Thyroid gland (tissue), 4 donors: ENCODE results near the gene NUP58. TPM values are rescaled to one million over a fixed set of nuclear protein-coding genes. Genes with fewer than 3 reads are reported as not detected.

Experiments used
- DNase-seq, 2 donors: peaks; one replicate each; pipeline ENCODE4 v3.0.0-alpha.2; 2019
- H3K27ac ChIP-seq, 3 donors: fragments of 200-600 bp; sonication (generic); 1 replicate in 2 of 3; 2 replicates in 1 of 3; pipeline ENCODE4 v1.5.1; 2016 to 2019; ENCODE audit warnings: mild to moderate bottlenecking in 1 of 3, moderate library complexity in 1 of 3
- H3K27me3 ChIP-seq: fragments of 200-600 bp; sonication (generic); one replicate; pipeline ENCODE4 v1.5.1; 2019
- H3K36me3 ChIP-seq, 2 donors: fragments of 200-600 bp; sonication (generic); one replicate each; pipeline ENCODE4 v1.5.1; 2016 to 2019
- H3K4me1 ChIP-seq, 2 donors: fragments of 200-600 bp; sonication (generic); one replicate each; pipeline ENCODE4 v1.5.1; 2017 to 2019
- H3K4me3 ChIP-seq, 3 donors: fragments of 200-600 bp; sonication (generic); replicated peaks in 1 of 3; 1 replicate in 2 of 3; 2 replicates in 1 of 3; pipeline ENCODE4 v1.5.1; 2016; ENCODE audit warnings: mild to moderate bottlenecking in 1 of 3
- H3K9me3 ChIP-seq: fragments of 200-600 bp; sonication (generic); one replicate; pipeline ENCODE4 v1.5.1; 2017
- CTCF ChIP-seq, 6 experiments: fragments of 200-600 bp in 3 of 6; fragments of 450-650 bp in 3 of 6; sonication (generic) in 3 of 6; IDR thresholded peaks; one replicate each; pipeline ENCODE4 v1.5.1; 2016 to 2019; ENCODE audit warnings: antibody characterized with exemption in 6 of 6, mild to moderate bottlenecking in 2 of 6, inconsistent platforms in 1 of 6, moderate library complexity in 1 of 6
- POLR2A ChIP-seq, 2 donors: fragments of 450-650 bp; IDR thresholded peaks; one replicate each; pipeline ENCODE4 v1.6.1; 2017; ENCODE audit warnings: antibody characterized with exemption in 2 of 2, mild to moderate bottlenecking in 2 of 2, moderate library complexity in 1 of 2
- whole genome bisulfite sequencing, 2 donors: methylation state at CpG; one replicate each; pipeline ENCODE4 v1.1.5; 2017; 5-methylcytosine and 5-hydroxymethylcytosine counted together
- intact Hi-C: fragments of 100-400 bp; cut with DNase I; formaldehyde crosslinking; loops from one replicate; pipeline ENCODE4 v1.15.1; 2023
- total RNA-seq, 4 donors: library from RNA; depleted of rRNA; stranded (reverse); fragments of >200 nt; gene quantifications; one replicate each; pipeline ENCODE4 v1.2.3, GENCODE V29; 2016

NUP58 gene, protein sequence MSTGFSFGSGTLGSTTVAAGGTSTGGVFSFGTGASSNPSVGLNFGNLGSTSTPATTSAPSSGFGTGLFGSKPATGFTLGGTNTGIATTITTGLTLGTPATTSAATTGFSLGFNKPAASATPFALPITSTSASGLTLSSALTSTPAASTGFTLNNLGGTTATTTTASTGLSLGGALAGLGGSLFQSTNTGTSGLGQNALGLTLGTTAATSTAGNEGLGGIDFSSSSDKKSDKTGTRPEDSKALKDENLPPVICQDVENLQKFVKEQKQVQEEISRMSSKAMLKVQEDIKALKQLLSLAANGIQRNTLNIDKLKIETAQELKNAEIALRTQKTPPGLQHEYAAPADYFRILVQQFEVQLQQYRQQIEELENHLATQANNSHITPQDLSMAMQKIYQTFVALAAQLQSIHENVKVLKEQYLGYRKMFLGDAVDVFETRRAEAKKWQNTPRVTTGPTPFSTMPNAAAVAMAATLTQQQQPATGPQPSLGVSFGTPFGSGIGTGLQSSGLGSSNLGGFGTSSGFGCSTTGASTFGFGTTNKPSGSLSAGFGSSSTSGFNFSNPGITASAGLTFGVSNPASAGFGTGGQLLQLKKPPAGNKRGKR
- 100 to 1,000 TPM in 1 of 4 donors, 10 to 100 TPM in 3; 54.7 to 112 (median 83.5) TPM for total RNA-seq

- peak; percentile 95 to 97 for DNase-seq
- Histone ChIP-seq H3K4me3 (peak within 1 kb of the TSS; percentile 60 to 96 (median 78)), H3K27me3 (no peaks in the 10 kb centered on the region), H3K4me1 (peaks cover 24 to 44% of the 10 kb centered on the region in 2 donors), H3K27ac (peak within 1 kb of the TSS; percentile 86 to 91 (median 90)), H3K9me3 (no peaks in the 10 kb centered on the region), H3K36me3 (no peaks in the 10 kb centered on the region)
- TF ChIP-seq CTCF (IDR thresholded peaks at IDR 0.05) (peak in 1 of 6 experiments; percentile 24), POLR2A (IDR thresholded peaks at IDR 0.05) (peak; percentile 43 to 86)
- WGBS, 2 donors, result 1% methylated on average over 30 to 37 of the region's 64 CpGs
- intact Hi-C loops, result no loop called here
Observed at GRCh38 chr13:25301347-25302113, at the start of gene NUP58. TSS of gene NUP58 (plus strand) at chr13:25301625. CDS start at chr13:25301774, 149 bp downstream.

DNA sequence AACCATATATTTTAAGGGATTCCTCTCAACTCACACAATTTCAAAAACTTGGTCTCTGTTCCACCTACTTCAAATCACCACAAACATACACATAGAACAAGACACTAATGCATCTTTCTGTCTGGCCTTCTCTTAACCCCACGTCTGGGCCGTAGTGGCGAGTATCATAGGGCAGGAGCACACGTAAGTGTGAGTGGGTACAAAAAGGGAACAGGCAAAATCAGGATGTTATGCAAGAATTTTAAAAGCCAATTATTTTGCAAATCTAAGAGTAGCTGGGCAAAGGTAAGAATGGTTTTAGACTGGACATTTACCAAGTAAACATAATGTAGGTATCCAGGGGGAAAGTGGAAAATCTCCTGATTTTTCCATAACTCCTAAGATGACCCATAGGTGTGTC lies 49.2 kb upstream of the NUP58 start:
- H3K36me3 ChIP-seq, result peaks cover 13 to 18% of the 10 kb centered on the region in 2 donors
- H3K27ac ChIP-seq, result no peak overlapping the region
- DNase-seq, result no peak
- WGBS, 2 donors, result 96 to 97% methylated on average over 4 of the region's 4 CpGs
- no peak for TF ChIP-seq POLR2A (IDR thresholded peaks at IDR 0.05)
- TF ChIP-seq CTCF (IDR thresholded peaks at IDR 0.05), result no peak
- H3K4me1 ChIP-seq, result peaks cover 12 to 16% of the 10 kb centered on the region in 2 donors
- no peak overlapping the region for H3K4me3 ChIP-seq
- H3K27me3 ChIP-seq, result no peaks in the 10 kb centered on the region
- no peaks in the 10 kb centered on the region for H3K9me3 ChIP-seq
- intact Hi-C loops, result no loop called here

- Histone ChIP-seq H3K36me3 (peaks cover 17 to 23% of the 10 kb centered on the region in 2 donors), H3K4me1 (peaks cover 12 to 16% of the 10 kb centered on the region in 2 donors), H3K9me3 (no peaks in the 10 kb centered on the region), H3K27me3 (no peaks in the 10 kb centered on the region), H3K27ac (no peak overlapping the region), H3K4me3 (no peak overlapping the region)
- TF ChIP-seq POLR2A (IDR thresholded peaks at IDR 0.05) (no peak), CTCF (IDR thresholded peaks at IDR 0.05) (no peak)
- intact Hi-C loops, result no loop called here
- no peak for DNase-seq
- WGBS, 2 donors, result 89 to 91% methylated on average over 2 of the region's 2 CpGs
Observed at GRCh38 chr13:25252752-25253151, 48.7 kb upstream of the NUP58 start.

DNA sequence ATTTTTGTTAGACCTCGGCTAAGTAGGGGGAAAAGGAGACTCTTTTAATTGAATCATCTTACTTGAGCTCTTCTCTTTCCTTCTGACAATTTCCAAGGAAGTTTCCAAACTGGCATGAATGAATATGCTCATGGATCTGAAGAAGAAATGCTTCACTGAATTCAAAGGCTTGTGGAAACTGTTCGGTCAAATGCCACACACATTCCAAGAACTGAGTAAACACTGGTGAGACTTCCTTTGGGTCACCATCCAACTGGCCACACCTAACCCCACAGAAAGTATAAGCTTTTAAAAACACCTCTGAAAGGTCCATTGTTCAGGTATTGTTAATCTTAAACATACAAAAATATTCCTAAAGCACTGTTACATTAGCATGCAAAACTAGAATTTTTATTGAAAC lies 47.7 kb upstream of the NUP58 start:
- H3K36me3 ChIP-seq, result peaks cover 17 to 24% of the 10 kb centered on the region in 2 donors
- no peak overlapping the region for H3K27ac ChIP-seq
- TF ChIP-seq POLR2A (IDR thresholded peaks at IDR 0.05), result no peak
- TF ChIP-seq CTCF (IDR thresholded peaks at IDR 0.05), result no peak
- intact Hi-C loops, result no loop called here
- H3K4me3 ChIP-seq, result no peak overlapping the region
- peaks cover 12% of the 10 kb centered on the region in 2 donors for H3K4me1 ChIP-seq
- DNase-seq, result no peak
- no peaks in the 10 kb centered on the region for H3K27me3 ChIP-seq
- H3K9me3 ChIP-seq, result no peaks in the 10 kb centered on the region
- WGBS, 2 donors, result 50 to 52% methylated on average over 2 of the region's 2 CpGs
